PC-9 (cell line): ENCODE measurements around the gene CFAP20DC.

ENCODE experiments used
- CTCF ChIP-seq: fragments of 200-600 bp; sonication (generic); conservative IDR thresholded peaks from 2 replicates; pipeline ENCODE4 v1.6.1; 2017; ENCODE audit warnings: mixed run types, antibody characterized with exemption, mild to moderate bottlenecking, moderate library complexity
- EZH2 ChIP-seq: fragments of 200-600 bp; sonication (generic); IDR thresholded peaks from 2 replicates; pipeline ENCODE4 v1.8.0; 2017; ENCODE audit warnings: antibody characterized with exemption, low read depth

GRCh38 chr3:58998476-58999117 lies 51.2 kb downstream of the CFAP20DC start:
- TF ChIP-seq CTCF (no peak), EZH2 (no peak)
